ENCODE results near the gene RSF1.
A peak's percentile ranks its signal among the peaks of the same experiment; 100 is the strongest.

Gene RSF1

DNA sequence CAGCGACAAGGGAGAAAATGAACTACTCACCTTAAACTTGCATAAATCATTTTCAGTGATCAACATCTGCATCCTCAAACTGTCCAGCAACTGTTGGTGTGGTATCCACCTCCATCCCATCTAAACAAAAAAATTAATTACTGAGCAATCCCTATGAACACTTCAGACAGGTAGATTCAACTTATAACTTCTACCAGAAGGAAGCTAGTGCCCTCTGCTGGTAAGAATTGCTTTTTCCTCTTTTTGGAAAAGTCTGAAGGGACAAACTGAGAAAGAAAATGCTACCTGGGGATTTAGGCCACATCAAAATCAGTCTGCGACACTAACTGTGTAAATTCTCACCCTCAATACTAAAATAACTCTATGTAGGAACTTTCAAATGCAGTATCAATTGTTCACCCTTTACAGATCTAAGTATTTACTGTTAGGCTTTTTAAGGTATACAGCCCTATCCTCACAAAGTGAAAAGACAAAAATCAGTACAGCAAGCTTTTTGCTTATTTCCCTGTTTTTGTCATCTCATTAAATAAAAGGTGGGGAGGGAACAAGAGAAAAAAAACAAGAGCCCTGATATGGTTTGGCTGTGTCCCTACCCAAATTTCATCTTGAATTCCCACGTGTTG is 200.8 kb downstream of the RSF1 start:
- Histone ChIP-seq H3K9ac (ENCODE audit: insufficient read length, low read depth) (no peak overlapping the region), H3K9me3 (ENCODE audit: insufficient read depth, low read length) (no peaks in the 10 kb centered on the region), H3K4me1 (ENCODE audit: insufficient read depth, insufficient read length) (no peaks in the 10 kb centered on the region), H3K27me3 (ENCODE audit: insufficient read depth, insufficient read length) (no peaks in the 10 kb centered on the region), H3K4me3 (ENCODE audit: insufficient read length, low read depth) (no peak overlapping the region), H3K36me3 (ENCODE audit: insufficient read depth, insufficient read length, low read length) (peaks cover 78% of the 10 kb centered on the region)
- peak; percentile 43 for DNase-seq (ENCODE audit: low read depth, low spot score)
- TF ChIP-seq SUZ12 (IDR thresholded peaks at IDR 0.05; ENCODE audit: extremely low read depth, insufficient read depth, insufficient read length) (no peak), ZNF274 (IDR thresholded peaks at IDR 0.05; ENCODE audit: low read depth, low read length) (no peak), YY1 (IDR thresholded peaks at IDR 0.05; ENCODE audit: insufficient read depth, insufficient read length) (no peak)

DNA sequence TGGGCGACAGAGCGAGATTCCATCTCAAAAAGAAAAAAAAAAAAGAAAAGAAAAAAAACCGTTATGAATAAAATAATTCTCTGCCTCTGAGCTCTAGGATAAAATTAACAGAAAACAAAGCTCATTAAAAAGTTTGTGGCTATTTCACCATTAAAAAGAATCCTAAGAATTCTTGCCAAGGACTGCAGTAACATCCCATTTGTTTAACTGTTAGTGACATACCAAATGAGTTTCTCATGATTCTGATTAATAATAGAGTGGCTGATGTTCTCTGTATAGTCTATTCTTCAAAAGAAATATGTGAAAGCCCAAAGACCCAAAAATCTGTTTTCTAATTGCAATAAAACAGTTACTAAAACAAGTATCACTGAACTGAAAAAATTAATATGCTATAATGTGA is 202.6 kb downstream of the RSF1 start:
- Histone ChIP-seq H3K9ac (ENCODE audit: insufficient read length, low read depth) (no peak overlapping the region), H3K27me3 (ENCODE audit: insufficient read depth, insufficient read length) (no peaks in the 10 kb centered on the region), H3K4me3 (ENCODE audit: insufficient read length, low read depth) (no peak overlapping the region), H3K4me1 (ENCODE audit: insufficient read depth, insufficient read length) (no peaks in the 10 kb centered on the region), H3K9me3 (ENCODE audit: insufficient read depth, low read length) (no peaks in the 10 kb centered on the region), H3K36me3 (ENCODE audit: insufficient read depth, insufficient read length, low read length) (peaks cover 72% of the 10 kb centered on the region)
- no peak for DNase-seq (ENCODE audit: low read depth, low spot score)
- TF ChIP-seq ZNF274 (IDR thresholded peaks at IDR 0.05; ENCODE audit: low read depth, low read length), result no peak
- TF ChIP-seq SUZ12 (IDR thresholded peaks at IDR 0.05; ENCODE audit: extremely low read depth, insufficient read depth, insufficient read length), result no peak
- TF ChIP-seq YY1 (IDR thresholded peaks at IDR 0.05; ENCODE audit: insufficient read depth, insufficient read length), result no peak

DNA sequence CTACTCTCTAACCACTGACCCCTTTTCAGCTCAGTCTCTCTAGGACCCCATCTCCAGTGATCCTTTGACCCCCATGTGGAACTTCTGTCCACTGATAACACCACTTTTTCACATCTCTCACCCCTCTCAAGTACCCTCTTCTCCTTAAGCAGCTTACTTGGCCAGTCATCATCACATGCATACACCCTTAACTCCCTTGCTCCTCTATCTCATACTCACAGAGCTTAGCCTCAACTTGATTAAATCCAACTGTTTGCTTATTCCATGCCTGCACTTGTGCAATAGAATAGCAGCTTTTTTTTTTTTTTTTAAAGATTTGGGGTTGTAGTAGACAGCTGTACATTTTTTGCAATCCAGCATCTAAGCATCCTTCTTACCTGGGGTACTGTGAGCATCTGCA is 208.6 kb downstream of the RSF1 start:
- no peaks in the 10 kb centered on the region for H3K27me3 ChIP-seq (ENCODE audit: insufficient read depth, insufficient read length)
- H3K36me3 ChIP-seq (ENCODE audit: insufficient read depth, insufficient read length, low read length), result peaks cover 47% of the 10 kb centered on the region
- no peak overlapping the region for H3K9ac ChIP-seq (ENCODE audit: insufficient read length, low read depth)
- H3K4me3 ChIP-seq (ENCODE audit: insufficient read length, low read depth), result no peak overlapping the region
- no peak for TF ChIP-seq SUZ12 (IDR thresholded peaks at IDR 0.05; ENCODE audit: extremely low read depth, insufficient read depth, insufficient read length)
- no peak for TF ChIP-seq ZNF274 (IDR thresholded peaks at IDR 0.05; ENCODE audit: low read depth, low read length)
- no peak for TF ChIP-seq YY1 (IDR thresholded peaks at IDR 0.05; ENCODE audit: insufficient read depth, insufficient read length)
- H3K9me3 ChIP-seq (ENCODE audit: insufficient read depth, low read length), result no peaks in the 10 kb centered on the region
- no peaks in the 10 kb centered on the region for H3K4me1 ChIP-seq (ENCODE audit: insufficient read depth, insufficient read length)
- no peak for DNase-seq (ENCODE audit: low read depth, low spot score)

All from NT2/D1 (cell line).